Fibroblast of lung (primary cell): ENCODE measurements around the gene UGT2B17. TPM values are rescaled to one million over a fixed set of nuclear protein-coding genes. Genes with fewer than 3 reads are reported as not detected.

Experiments used
- DNase-seq, 2 donors: peaks; one replicate each; pipeline versions ENCODE4 v3.0.0 to v3.0.0-alpha.2; 2010; ENCODE audit warnings: low read depth in 2 of 2
- H2AFZ ChIP-seq: 2 replicates; pipeline ENCODE4 v1.5.1; 2012; ENCODE audit warnings: low read length, control low read depth, inconsistent platforms
- H3K27ac ChIP-seq: 2 replicates; pipeline ENCODE4 v1.5.1; 2011; ENCODE audit warnings: low read length, control low read depth; ENCODE audit not compliant: insufficient read depth
- H3K27me3 ChIP-seq: 2 replicates; pipeline ENCODE4 v1.5.1; 2011; ENCODE audit warnings: mild to moderate bottlenecking, low read length; ENCODE audit not compliant: control insufficient read depth, insufficient read depth
- H3K36me3 ChIP-seq: 2 replicates; pipeline ENCODE4 v1.5.1; 2011; ENCODE audit warnings: low read length; ENCODE audit not compliant: control insufficient read depth, insufficient read depth
- H3K4me1 ChIP-seq: 2 replicates; pipeline ENCODE4 v1.5.1; 2011; ENCODE audit warnings: low read length; ENCODE audit not compliant: control insufficient read depth, insufficient read depth; ENCODE audit errors: extremely low read depth
- H3K4me2 ChIP-seq: 2 replicates; pipeline ENCODE4 v1.5.1; 2011; ENCODE audit warnings: low read length, control low read depth; ENCODE audit not compliant: insufficient read depth; ENCODE audit errors: extremely low read depth
- H3K4me3 ChIP-seq, 4 experiments: fragments of 200-600 bp in 1 of 4; sonication (generic) in 1 of 4; replicated peaks in 1 of 4; 2 replicates each; pipeline ENCODE4 v1.5.1; 2011 to 2016; ENCODE audit warnings: low read length in 4 of 4, low read depth in 3 of 4, mild to moderate bottlenecking in 3 of 4, control low read depth in 2 of 4, inconsistent platforms in 1 of 4, mixed read lengths in 1 of 4; ENCODE audit not compliant: insufficient read depth in 1 of 4; ENCODE audit errors: control extremely low read depth in 1 of 4
- H3K79me2 ChIP-seq: 2 replicates; pipeline ENCODE4 v1.5.1; 2012; ENCODE audit warnings: mild to moderate bottlenecking, low read length, inconsistent platforms; ENCODE audit not compliant: control insufficient read depth, insufficient read depth
- H3K9ac ChIP-seq: 2 replicates; pipeline ENCODE4 v1.5.1; 2011; ENCODE audit warnings: mild to moderate bottlenecking, low read length, control low read depth; ENCODE audit not compliant: insufficient read depth
- H3K9me3 ChIP-seq: 2 replicates; pipeline ENCODE4 v1.5.1; 2012; ENCODE audit warnings: low read depth, low read length; ENCODE audit not compliant: control insufficient read depth, insufficient read depth
- H4K20me1 ChIP-seq: 2 replicates; pipeline ENCODE4 v1.5.1; 2011; ENCODE audit warnings: low read length; ENCODE audit not compliant: control insufficient read depth, insufficient read depth; ENCODE audit errors: extremely low read depth
- EZH2 ChIP-seq: IDR thresholded peaks from 2 replicates; pipeline ENCODE4 v1.5.1; 2012; ENCODE audit warnings: low read length, control low read depth, mild to moderate bottlenecking; ENCODE audit errors: missing control alignments
- polyA plus RNA-seq, 2 donors: library from polyadenylated mRNA; depleted of rRNA in 1 of 2; stranded (reverse) in 1 of 2; unstranded in 1 of 2; fragments of >200 nt; gene quantifications; 2 replicates each; pipeline ENCODE4 v1.2.1, GENCODE V29; 2011 to 2012; ENCODE audit warnings: missing spikeins in 1 of 2
- total RNA-seq: library from RNA; depleted of rRNA; stranded (reverse); fragments of >200 nt; gene quantifications from 2 replicates; pipeline ENCODE4 v1.2.1, GENCODE V29; 2014
- TF ChIP-seq, protein P1 (sequence below), 2 donors: IDR thresholded peaks in 1 of 2; conservative IDR thresholded peaks in 1 of 2; 1 replicate in 1 of 2; 2 replicates in 1 of 2; pipeline ENCODE4 v1.5.1; 2011 to 2012; ENCODE audit warnings: low read length in 2 of 2, control low read depth in 1 of 2, inconsistent platforms in 1 of 2, low read depth in 1 of 2, mild to moderate bottlenecking in 1 of 2

Gene UGT2B17
- total and polyA plus RNA-seq, 2 donors (not counting 1 experiment from before 2014, with no cell fraction given): not detected

DNA sequence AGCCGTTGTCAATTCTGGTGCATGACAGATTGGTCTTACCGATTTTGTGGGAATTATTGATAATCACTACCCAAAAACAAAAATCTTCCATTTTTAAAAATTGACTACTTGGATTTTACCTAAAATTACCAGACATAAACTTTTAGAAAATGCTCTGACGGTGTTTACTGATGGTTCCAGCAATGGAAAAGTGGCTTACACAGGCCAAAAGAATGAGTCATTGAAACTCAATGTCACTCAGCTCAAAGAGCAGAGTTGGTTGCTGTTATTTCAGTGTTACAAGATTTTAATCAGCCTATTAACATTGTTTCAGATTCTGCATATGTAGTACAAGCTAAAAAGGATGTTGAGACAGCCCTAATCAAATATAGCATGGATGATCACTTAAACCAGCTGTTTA, 23.0 kb upstream of the UGT2B17 start:
- H2AFZ ChIP-seq: no peak overlapping the region
- no peak overlapping the region for H3K27ac ChIP-seq
- H3K4me1 ChIP-seq: no peaks in the 10 kb centered on the region
- H3K79me2 ChIP-seq: no peaks in the 10 kb centered on the region
- H3K36me3 ChIP-seq: no peaks in the 10 kb centered on the region
- H3K27me3 ChIP-seq: no peaks in the 10 kb centered on the region
- no peaks in the 10 kb centered on the region for H4K20me1 ChIP-seq
- H3K9ac ChIP-seq: no peak overlapping the region
- DNase-seq: no peak
- H3K9me3 ChIP-seq: no peaks in the 10 kb centered on the region
- H3K4me3 ChIP-seq: no peak overlapping the region
- TF ChIP-seq, protein P1, sequence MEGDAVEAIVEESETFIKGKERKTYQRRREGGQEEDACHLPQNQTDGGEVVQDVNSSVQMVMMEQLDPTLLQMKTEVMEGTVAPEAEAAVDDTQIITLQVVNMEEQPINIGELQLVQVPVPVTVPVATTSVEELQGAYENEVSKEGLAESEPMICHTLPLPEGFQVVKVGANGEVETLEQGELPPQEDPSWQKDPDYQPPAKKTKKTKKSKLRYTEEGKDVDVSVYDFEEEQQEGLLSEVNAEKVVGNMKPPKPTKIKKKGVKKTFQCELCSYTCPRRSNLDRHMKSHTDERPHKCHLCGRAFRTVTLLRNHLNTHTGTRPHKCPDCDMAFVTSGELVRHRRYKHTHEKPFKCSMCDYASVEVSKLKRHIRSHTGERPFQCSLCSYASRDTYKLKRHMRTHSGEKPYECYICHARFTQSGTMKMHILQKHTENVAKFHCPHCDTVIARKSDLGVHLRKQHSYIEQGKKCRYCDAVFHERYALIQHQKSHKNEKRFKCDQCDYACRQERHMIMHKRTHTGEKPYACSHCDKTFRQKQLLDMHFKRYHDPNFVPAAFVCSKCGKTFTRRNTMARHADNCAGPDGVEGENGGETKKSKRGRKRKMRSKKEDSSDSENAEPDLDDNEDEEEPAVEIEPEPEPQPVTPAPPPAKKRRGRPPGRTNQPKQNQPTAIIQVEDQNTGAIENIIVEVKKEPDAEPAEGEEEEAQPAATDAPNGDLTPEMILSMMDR (conservative IDR thresholded peaks at IDR 0.05 in 1 of 2, IDR thresholded peaks at IDR 0.05 in 1 of 2; ENCODE audit: low read depth in 1 of 2, low read length in 2 of 2): no peak
- no peak overlapping the region for H3K4me2 ChIP-seq

DNA sequence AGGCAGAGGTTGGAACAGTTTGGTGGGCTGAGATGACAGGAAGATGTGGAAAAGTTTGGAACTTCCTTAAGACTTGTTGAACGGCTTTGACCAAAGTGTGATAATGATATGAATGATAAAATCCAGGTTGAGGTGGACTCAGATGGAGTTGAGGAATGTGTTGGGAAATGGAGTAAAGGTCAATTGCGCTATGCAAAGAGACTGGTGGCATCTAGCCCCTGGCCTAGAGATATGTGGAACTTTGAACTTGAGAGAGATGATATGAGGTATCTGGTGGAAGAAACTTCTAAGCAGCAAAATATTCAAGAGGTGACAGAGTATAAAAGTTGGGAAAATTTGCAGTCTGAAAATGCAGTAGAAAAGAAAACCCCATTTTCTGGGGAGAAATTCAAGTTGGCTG, 21.4 kb upstream of the UGT2B17 start:
- TF ChIP-seq EZH2: no peak
- TF ChIP-seq, protein P1 (conservative IDR thresholded peaks at IDR 0.05 in 1 of 2, IDR thresholded peaks at IDR 0.05 in 1 of 2; ENCODE audit: low read depth in 1 of 2, low read length in 2 of 2): no peak
- Histone ChIP-seq H4K20me1 (no peaks in the 10 kb centered on the region), H3K36me3 (no peaks in the 10 kb centered on the region), H3K4me2 (no peak overlapping the region), H3K27ac (no peak overlapping the region), H3K27me3 (no peaks in the 10 kb centered on the region), H3K79me2 (no peaks in the 10 kb centered on the region), H3K4me3 (no peak overlapping the region), H3K9me3 (no peaks in the 10 kb centered on the region), H3K9ac (no peak overlapping the region), H2AFZ (no peak overlapping the region), H3K4me1 (no peaks in the 10 kb centered on the region)
- DNase-seq: no peak

DNA sequence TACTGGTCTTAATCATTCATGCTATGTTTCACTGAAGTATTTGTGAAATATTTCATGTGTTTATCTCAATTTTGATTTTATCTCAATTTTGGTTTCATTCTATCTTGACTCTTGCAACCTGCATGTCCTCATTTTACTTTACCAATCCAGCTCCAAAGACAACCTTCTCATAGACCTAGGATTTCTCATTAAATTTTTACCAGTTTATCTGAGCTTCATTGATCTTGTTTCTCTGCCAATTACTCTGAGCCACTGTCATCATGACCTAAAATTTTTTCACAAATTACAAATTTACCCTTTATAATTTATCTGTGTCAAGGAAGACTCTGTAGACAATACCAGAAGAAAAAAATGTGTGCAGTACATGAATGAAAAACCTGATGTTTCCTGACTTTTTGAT, 18.6 kb upstream of the UGT2B17 start:
- Histone ChIP-seq H3K4me3 (no peak overlapping the region), H4K20me1 (no peaks in the 10 kb centered on the region), H3K36me3 (no peaks in the 10 kb centered on the region), H3K27me3 (no peaks in the 10 kb centered on the region), H3K4me1 (no peaks in the 10 kb centered on the region), H3K4me2 (no peak overlapping the region), H2AFZ (no peak overlapping the region), H3K9ac (no peak overlapping the region), H3K27ac (no peak overlapping the region), H3K9me3 (no peaks in the 10 kb centered on the region), H3K79me2 (no peaks in the 10 kb centered on the region)
- no peak for DNase-seq
- TF ChIP-seq EZH2: no peak
- TF ChIP-seq, protein P1 (conservative IDR thresholded peaks at IDR 0.05 in 1 of 2, IDR thresholded peaks at IDR 0.05 in 1 of 2; ENCODE audit: low read depth in 1 of 2, low read length in 2 of 2): no peak
